GM21786 (cell line): ENCODE data around the gene ZNF800.

Experiments used
- ATAC-seq: cut with Tn5 transposase; IDR thresholded peaks from one replicate; pipeline ENCODE4 v1.9.1; 2021; ENCODE audit not compliant: unreplicated experiment

Gene ZNF800

GRCh38 chr7:127349881-127350280, 42.6 kb downstream of the ZNF800 start:
- no peak for ATAC-seq

GRCh38 chr7:127348247-127348631, 44.3 kb downstream of the ZNF800 start:
- no peak for ATAC-seq

- ATAC-seq: peak; percentile 96
Observed at GRCh38 chr7:127347567-127348246, 44.8 kb downstream of the ZNF800 start.

GRCh38 chr7:127346575-127347256, 45.8 kb downstream of the ZNF800 start:
- no peak for ATAC-seq

GRCh38 chr7:127342596-127342995, 49.9 kb downstream of the ZNF800 start:
- no peak for ATAC-seq

GRCh38 chr7:127338122-127338521, 54.4 kb downstream of the ZNF800 start:
- no peak for ATAC-seq

GRCh38 chr7:127337581-127337980, 54.9 kb downstream of the ZNF800 start:
- ATAC-seq: no peak

- ATAC-seq: no peak
Observed at GRCh38 chr7:127336458-127336857, 56.0 kb downstream of the ZNF800 start.

GRCh38 chr7:127332880-127333279, 59.6 kb downstream of the ZNF800 start:
- no peak for ATAC-seq

- ATAC-seq: no peak
Observed at GRCh38 chr7:127330070-127330469, 62.4 kb downstream of the ZNF800 start.

GRCh38 chr7:127322832-127323493, 69.5 kb downstream of the ZNF800 start:
- no peak for ATAC-seq

GRCh38 chr7:127322351-127322750, 70.2 kb downstream of the ZNF800 start:
- ATAC-seq: no peak

- no peak for ATAC-seq
Observed at GRCh38 chr7:127320974-127321373, 71.5 kb downstream of the ZNF800 start.
